Activated effector memory CD4-positive, alpha-beta T cell treated with Interleukin-2 at 50 U/mL for 16 hours (primary cell): ENCODE data around the gene ALG8.
"Not testable (repeated sequence)": the region's sequence is repeated elsewhere in the genome, so short reads cannot be mapped to it uniquely, and the experiment has no call there.

Experiments
- DNase-seq: peaks from one replicate; pipeline ENCODE4 v3.0.0-alpha.2; 2020

Gene ALG8

GRCh38 chr11:78066471-78066870 is 73.0 kb downstream of the ALG8 start:
- DNase-seq: no peak

- no peak for DNase-seq
Measured at GRCh38 chr11:78065203-78065602, 74.2 kb downstream of the ALG8 start.

GRCh38 chr11:78063440-78064181 is 75.8 kb downstream of the ALG8 start, which contains the start of gene THRSP:
Gene THRSP, plus strand, starts transcription at chr11:78063861. Its CDS starts 21 bp downstream, at chr11:78063882.
- no peak for DNase-seq

GRCh38 chr11:78062671-78063070 is 76.8 kb downstream of the ALG8 start:
- no peak for DNase-seq

- DNase-seq: no peak
Measured at GRCh38 chr11:78061921-78062311, 77.5 kb downstream of the ALG8 start.

GRCh38 chr11:78061088-78061920 is 78.1 kb downstream of the ALG8 start:
- DNase-seq: no peak

- no peak for DNase-seq
Measured at GRCh38 chr11:78060533-78060932, 78.9 kb downstream of the ALG8 start.

GRCh38 chr11:78059749-78060328 is 79.6 kb downstream of the ALG8 start:
- not testable (repeated sequence) for DNase-seq

- DNase-seq: no peak
Measured at GRCh38 chr11:78057462-78058055, 81.9 kb downstream of the ALG8 start.

GRCh38 chr11:78056093-78056492 is 83.3 kb downstream of the ALG8 start:
- no peak for DNase-seq

GRCh38 chr11:78054971-78055370 is 84.5 kb downstream of the ALG8 start:
- no peak for DNase-seq

GRCh38 chr11:78050964-78051831 is 88.2 kb downstream of the ALG8 start:
- no peak for DNase-seq
